Stimulated activated CD8-positive, alpha-beta memory T cell treated with anti-CD3 and anti-CD28 coated beads, Interleukin-7, amount 100 ng/mL, for 48 hours (primary cell): ENCODE results near the gene SOHLH2.

Experiments
- DNase-seq, 2 donors: peaks; one replicate each; pipeline ENCODE4 v3.0.0-alpha.2; 2020; ENCODE audit warnings: low read depth in 1 of 2; ENCODE audit errors: extremely low read depth in 1 of 2

SOHLH2 gene

DNA sequence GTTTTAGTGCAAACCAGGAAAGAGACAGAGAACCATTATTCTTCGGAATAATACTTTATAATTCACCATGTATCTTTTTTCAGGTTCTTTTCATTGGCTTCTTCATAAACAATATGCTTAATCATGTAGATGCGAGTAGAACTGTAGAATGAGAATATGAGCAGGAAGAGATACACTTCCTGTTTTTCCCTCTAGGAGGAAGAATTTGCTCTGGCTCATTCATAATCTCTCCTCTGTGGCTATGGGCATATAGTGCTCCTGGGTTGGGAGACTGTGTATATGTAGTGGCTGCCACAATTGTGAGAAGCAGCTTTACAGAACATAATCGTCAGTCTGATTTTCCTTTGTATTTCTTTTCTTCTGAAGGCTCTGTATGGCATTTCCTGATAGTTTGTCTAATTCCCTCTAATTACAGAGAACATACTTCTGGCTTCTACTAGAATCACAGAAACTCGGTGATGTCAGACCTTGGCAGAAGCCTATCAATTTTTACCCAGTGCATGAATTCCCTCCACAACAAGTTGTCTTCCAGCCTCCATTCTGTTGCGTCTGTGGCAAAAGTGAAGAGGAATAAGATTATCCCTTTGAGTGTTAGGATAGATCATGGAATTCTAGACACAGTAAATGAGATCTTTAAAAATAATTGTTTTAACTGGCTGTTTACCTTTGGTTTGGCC, 80.3 kb downstream of the SOHLH2 start:
- DNase-seq = no peak

DNA sequence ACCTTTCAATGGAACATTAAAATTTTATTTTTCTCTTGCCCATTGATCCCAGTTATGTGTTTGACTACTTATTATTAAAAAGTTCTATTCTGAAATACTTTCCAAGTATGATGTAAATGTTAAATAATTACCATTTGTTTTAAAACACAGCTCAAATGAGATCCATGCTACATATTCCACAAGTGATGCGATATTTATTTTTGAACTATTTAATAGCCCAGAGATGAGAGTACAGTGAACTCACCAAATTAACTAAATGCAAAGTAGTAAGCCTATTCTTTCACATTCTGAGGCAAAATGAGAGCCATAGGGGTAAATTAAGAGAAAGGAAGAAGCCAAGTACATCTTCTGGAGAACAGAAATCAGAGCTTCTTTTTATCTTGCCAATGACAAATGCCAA, 82.0 kb downstream of the SOHLH2 start:
- no peak for DNase-seq

DNA sequence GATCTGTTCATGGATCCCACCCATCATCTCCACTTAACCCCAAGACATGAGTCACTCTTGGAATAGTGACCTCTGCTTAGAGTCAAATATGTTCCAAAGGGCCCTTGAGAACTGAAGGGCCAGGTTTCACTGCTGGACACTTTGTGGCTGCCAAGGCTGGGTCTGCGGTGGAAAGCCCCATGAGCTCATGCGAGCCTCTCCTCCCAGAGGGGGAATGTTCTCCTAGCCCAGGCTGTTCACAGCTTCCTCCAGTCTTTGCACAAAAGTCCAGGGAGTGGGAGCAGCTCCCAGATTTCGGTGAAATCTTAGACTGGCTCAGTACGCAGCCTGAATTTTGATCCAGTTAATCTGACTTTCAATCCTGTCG, 82.4 kb downstream of the SOHLH2 start:
- DNase-seq = no peak

DNA sequence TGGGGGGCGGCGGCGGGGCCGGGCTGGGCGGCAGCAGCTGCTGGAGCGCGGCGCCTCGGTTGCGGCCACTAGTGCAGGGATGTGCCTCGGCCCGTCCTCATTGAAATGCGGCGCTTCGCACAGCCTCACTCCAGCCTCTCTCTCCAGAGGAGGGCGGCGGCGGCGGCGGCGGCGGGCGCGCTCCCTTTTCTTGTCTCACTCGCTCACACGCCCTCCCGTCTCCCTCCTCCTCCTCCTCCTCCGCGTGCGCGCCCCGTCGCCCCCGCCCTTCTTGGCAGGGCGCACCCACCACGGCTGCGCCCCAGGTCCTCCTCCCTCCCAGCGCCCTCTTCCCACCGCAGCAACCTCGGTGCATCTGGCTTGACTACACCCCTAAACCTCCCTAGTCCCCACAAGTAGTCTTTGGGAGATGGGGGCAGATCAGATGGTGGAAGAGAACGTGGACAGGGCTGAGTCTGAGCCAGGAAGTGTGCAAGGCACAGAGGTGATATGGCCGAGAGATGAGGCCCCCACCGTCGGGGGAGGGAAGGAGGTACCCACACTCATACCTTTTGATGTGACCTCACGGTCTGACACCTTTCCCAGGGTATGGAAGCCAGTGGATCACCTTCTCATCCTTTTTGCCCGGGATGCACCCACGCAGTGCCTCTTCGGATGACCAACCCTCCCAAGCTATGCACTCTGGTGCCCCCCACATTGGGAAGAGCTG, 83.0 kb downstream of the SOHLH2 start, which contains the start of gene DCLK1:
Gene DCLK1, minus strand, starts transcription at position 161 of the 709 bp plus-strand sequence.
- DNase-seq = no peak

DNA sequence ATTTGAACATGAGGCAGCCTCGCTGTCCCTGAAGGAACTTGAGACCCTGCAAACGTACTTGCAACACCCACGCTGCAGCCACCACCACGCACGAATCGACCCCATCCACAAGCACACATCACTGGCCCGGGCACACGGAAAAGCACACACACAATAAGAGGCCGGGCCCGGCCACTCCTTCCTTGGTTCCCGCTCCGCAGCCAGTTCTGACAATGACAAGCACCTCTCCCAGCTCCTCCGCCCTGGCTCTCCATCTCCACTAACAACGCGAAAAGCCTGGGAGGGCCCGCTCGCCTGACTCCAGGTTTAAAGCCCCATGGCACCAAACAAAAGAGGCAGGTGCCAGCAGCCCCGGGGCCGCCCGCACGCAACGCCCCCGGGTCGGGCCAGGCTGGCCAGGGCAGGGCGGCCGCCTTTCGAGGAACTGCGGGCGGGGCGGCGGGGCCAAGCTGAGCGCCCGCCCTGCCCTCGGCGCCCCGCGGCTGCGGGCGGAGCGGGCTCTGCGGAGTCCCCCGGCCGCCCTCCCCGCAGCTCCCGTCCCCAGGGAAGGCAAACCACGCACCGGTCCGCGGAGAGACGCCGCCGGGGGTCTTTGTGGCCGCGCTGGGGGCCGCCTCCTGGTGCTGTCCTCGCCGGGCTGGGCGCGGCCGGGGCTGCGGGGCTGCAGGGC, 83.7 kb downstream of the SOHLH2 start:
- no peak for DNase-seq

DNA sequence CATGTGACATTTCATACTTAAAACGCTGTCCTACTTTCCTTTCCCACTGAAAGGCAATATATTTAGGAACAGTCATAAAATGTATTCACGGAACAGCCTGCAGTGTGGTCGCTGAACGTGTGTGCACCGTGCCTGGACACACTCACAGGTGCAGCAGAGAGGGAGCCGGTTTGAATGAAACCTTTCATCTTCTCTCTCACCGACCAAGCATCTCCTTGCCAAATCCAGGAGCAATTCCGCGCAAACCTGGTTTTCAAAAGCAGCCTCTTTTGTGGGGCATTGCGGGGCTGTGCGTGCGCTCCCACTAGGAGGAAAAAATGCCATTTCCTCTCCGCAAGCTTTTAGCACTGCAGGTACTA, 84.2 kb downstream of the SOHLH2 start:
- no peak for DNase-seq

GRCh38 chr13:36129539-36129938, 84.8 kb downstream of the SOHLH2 start:
- DNase-seq = no peak

GRCh38 chr13:36126491-36126890, 87.9 kb downstream of the SOHLH2 start:
- DNase-seq = no peak

DNA sequence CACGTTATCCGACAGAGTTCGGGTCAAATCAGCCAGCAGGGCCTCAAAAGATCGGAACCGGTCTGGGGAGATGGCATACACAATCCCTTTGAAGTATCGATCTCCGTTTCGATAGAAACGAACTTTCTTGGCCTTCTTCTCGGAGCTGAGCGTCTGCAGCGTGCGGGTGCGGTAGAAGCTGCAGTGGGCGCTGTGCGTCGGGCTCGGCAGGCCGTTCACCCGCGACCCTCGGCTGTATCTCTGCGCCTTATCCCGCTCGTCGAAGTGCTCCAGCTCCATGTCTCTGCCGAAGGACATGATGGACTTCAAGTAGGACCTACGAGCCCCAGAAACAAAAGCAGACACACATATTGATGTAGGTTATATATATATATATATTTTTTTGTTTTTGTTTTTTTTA, 88.5 kb downstream of the SOHLH2 start:
- no peak for DNase-seq

DNA sequence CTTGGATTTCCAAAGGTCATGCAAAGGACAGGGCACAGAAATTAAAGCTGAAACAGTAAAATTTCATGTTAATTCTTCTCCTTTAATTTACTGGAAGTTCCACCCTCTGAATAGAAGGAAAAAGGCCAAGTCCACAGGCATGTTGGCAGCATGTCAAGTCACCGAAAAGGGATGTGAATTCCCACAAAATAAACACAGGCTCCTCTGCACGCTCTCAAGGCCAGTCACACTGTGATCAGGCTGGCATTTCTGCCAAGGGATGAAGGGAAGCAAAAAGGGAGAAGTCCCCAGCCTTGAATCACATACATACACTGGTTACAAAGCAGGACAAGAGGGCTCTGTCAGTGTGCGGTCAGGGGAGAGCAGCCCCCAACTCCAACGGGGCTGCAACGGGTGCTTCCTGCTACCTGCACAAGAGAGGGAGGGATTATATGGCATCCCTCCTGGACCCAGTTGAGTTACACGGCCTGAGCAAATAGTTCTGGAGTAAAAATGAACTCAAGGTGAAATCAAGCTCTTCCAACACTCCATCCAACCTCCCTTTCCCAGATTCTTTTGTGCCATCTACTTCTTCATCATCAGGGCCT, 90.0 kb downstream of the SOHLH2 start:
- DNase-seq = no peak
